ENCODE data around the gene VTI1A.

DNA sequence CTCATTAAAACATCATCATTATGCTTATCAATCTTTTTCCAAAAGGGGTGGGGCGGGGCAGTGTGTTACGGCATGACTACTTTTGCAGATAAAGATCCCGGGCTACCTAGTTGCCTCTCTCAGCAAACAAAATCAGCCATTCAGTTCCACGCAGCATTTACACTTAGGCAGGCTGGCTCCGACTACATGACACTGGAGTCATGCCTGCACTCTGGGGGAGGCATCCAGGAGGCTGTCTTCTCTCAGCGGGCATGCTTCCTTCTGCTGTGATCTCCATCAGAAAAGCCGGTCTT lies 309.2 kb downstream of the VTI1A start:
- TF ChIP-seq NFYB (IDR thresholded peaks at IDR 0.05; ENCODE audit: extremely low read depth, insufficient read length) (no peak), TRIM28 (IDR thresholded peaks at IDR 0.05) (no peak), HDAC8 (tag; IDR thresholded peaks at IDR 0.05) (no peak), POLR2A (conservative IDR thresholded peaks at IDR 0.05) (no peak), KAT8 (IDR thresholded peaks at IDR 0.05; ENCODE audit: low read depth) (no peak)
- TF ChIP-seq, protein P1, sequence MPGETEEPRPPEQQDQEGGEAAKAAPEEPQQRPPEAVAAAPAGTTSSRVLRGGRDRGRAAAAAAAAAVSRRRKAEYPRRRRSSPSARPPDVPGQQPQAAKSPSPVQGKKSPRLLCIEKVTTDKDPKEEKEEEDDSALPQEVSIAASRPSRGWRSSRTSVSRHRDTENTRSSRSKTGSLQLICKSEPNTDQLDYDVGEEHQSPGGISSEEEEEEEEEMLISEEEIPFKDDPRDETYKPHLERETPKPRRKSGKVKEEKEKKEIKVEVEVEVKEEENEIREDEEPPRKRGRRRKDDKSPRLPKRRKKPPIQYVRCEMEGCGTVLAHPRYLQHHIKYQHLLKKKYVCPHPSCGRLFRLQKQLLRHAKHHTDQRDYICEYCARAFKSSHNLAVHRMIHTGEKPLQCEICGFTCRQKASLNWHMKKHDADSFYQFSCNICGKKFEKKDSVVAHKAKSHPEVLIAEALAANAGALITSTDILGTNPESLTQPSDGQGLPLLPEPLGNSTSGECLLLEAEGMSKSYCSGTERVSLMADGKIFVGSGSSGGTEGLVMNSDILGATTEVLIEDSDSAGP (CRISPR knock-in tag; IDR thresholded peaks at IDR 0.05): no peak
- TF ChIP-seq, protein P2, sequence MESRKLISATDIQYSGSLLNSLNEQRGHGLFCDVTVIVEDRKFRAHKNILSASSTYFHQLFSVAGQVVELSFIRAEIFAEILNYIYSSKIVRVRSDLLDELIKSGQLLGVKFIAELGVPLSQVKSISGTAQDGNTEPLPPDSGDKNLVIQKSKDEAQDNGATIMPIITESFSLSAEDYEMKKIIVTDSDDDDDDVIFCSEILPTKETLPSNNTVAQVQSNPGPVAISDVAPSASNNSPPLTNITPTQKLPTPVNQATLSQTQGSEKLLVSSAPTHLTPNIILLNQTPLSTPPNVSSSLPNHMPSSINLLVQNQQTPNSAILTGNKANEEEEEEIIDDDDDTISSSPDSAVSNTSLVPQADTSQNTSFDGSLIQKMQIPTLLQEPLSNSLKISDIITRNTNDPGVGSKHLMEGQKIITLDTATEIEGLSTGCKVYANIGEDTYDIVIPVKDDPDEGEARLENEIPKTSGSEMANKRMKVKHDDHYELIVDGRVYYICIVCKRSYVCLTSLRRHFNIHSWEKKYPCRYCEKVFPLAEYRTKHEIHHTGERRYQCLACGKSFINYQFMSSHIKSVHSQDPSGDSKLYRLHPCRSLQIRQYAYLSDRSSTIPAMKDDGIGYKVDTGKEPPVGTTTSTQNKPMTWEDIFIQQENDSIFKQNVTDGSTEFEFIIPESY (CRISPR knock-in tag; IDR thresholded peaks at IDR 0.05): no peak
- TF ChIP-seq, protein P3, sequence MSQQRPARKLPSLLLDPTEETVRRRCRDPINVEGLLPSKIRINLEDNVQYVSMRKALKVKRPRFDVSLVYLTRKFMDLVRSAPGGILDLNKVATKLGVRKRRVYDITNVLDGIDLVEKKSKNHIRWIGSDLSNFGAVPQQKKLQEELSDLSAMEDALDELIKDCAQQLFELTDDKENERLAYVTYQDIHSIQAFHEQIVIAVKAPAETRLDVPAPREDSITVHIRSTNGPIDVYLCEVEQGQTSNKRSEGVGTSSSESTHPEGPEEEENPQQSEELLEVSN (IDR thresholded peaks at IDR 0.05; ENCODE audit: borderline replicate concordance in 1 of 2, extremely low read depth in 1 of 2, insufficient read depth in 1 of 2, insufficient read length in 1 of 2, low read depth in 1 of 2, low read length in 1 of 2, poor library complexity in 1 of 2, severe bottlenecking in 1 of 2): no peak
- TF ChIP-seq, protein P4, sequence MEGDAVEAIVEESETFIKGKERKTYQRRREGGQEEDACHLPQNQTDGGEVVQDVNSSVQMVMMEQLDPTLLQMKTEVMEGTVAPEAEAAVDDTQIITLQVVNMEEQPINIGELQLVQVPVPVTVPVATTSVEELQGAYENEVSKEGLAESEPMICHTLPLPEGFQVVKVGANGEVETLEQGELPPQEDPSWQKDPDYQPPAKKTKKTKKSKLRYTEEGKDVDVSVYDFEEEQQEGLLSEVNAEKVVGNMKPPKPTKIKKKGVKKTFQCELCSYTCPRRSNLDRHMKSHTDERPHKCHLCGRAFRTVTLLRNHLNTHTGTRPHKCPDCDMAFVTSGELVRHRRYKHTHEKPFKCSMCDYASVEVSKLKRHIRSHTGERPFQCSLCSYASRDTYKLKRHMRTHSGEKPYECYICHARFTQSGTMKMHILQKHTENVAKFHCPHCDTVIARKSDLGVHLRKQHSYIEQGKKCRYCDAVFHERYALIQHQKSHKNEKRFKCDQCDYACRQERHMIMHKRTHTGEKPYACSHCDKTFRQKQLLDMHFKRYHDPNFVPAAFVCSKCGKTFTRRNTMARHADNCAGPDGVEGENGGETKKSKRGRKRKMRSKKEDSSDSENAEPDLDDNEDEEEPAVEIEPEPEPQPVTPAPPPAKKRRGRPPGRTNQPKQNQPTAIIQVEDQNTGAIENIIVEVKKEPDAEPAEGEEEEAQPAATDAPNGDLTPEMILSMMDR (IDR thresholded peaks at IDR 0.05 in 2 of 3, conservative IDR thresholded peaks at IDR 0.05 in 1 of 3; ENCODE audit: insufficient read depth in 2 of 3, low read depth in 1 of 3, low read length in 3 of 3): no peak
- TF ChIP-seq, protein P5, sequence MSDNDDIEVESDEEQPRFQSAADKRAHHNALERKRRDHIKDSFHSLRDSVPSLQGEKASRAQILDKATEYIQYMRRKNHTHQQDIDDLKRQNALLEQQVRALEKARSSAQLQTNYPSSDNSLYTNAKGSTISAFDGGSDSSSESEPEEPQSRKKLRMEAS (CRISPR knock-in tag; IDR thresholded peaks at IDR 0.05): no peak
- TF ChIP-seq, protein P6, sequence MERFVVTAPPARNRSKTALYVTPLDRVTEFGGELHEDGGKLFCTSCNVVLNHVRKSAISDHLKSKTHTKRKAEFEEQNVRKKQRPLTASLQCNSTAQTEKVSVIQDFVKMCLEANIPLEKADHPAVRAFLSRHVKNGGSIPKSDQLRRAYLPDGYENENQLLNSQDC (CRISPR knock-in tag; IDR thresholded peaks at IDR 0.05): no peak

All from K562 (cell line).